GM19240 (cell line): ENCODE results near the gene NDEL1.
"Not testable (repeated sequence)": the region's sequence is repeated elsewhere in the genome, so short reads cannot be mapped to it uniquely, and the experiment has no call there.

Source experiments
- DNase-seq: peaks from one replicate; pipeline ENCODE4 v3.0.0; 2011; ENCODE audit warnings: low spot score; ENCODE audit not compliant: insufficient read length

NDEL1 gene

GRCh38 chr17:8435245-8436168 is at the start of gene NDEL1:
Gene NDEL1 (plus strand): TSS chr17:8435884. CDS start chr17:8444272, 8,388 bp downstream.
- DNase-seq: peak; percentile 94

GRCh38 chr17:8386841-8387240 is 48.8 kb upstream of the NDEL1 start:
- no peak for DNase-seq

DNA sequence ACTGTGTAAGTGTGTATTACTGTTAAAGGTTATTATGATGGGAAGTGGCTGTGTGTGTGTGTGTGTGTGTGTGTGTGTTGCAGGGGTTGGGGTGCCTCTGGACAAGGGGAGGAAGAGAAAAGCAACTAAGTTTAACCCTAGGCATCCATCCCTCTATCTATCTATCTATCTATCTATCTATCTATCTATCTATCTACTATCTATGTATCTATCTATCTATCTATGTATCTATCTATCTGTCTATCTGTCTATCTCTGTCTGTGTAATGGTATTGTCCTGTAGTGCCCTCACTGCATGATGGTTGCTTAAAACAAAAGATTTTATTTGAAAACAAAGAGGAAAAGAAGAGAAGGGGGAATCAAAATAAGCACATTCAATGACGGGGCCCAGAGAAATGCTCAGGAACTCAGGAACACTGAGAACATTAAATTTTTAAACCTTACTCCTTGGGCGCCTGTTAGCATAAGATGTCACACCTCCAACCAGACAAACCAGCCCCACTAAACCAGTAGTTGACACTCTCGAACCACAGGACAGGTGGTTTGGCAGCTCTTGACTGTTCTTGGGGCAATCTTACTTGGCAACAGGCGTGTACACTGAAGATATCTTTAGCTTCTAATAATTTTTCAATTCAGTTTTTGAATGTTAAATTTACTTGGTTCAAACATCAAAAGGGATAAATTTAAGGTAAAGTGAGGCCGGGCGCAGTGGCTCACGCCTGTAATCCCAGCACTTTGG is 47.6 kb upstream of the NDEL1 start:
- DNase-seq: no peak

- DNase-seq: no peak
Observed at GRCh38 chr17:8391711-8392110, 44.0 kb upstream of the NDEL1 start.

- DNase-seq: no peak
Observed at GRCh38 chr17:8392274-8392673, 43.4 kb upstream of the NDEL1 start.

- DNase-seq: no peak
Observed at GRCh38 chr17:8392674-8393469, 42.8 kb upstream of the NDEL1 start.

DNA sequence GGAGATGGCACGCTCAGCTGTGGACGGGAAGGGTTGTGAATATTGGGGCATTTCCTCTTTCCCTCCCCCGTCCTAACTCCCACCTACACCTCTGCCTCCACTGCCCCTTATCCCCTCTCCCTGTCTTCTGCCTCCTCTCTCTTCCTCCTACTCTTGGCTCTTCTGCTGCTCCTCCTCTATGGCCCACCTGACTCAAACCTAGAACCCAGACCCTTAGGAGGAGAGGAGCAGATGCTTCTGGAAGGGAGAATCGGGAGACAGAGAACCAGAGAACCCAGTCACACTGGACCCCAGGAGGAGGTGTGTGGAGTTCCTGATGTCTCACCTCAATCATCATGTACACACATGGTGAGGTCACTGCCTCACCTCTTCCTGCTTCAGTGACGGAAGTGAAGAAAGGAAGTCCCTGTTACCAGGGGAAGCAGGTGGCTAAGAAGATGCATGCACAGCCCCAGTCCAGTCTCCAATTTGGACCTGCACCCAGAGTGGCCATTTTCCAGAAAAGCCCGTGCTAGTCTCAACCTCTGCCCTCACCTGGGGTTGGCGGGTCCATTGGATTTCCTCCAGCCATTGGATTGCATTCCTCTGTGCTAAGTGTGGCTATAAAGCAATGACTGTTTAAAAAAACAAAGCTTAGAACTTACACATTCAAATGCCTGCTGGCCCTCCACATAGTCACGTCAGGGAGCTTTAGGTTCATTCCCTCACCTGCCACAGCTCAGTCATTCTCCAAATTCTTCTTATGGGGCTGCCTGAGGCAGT is 42.0 kb upstream of the NDEL1 start:
- DNase-seq: no peak

GRCh38 chr17:8394497-8394896 is 41.2 kb upstream of the NDEL1 start:
- not testable (repeated sequence) for DNase-seq

DNA sequence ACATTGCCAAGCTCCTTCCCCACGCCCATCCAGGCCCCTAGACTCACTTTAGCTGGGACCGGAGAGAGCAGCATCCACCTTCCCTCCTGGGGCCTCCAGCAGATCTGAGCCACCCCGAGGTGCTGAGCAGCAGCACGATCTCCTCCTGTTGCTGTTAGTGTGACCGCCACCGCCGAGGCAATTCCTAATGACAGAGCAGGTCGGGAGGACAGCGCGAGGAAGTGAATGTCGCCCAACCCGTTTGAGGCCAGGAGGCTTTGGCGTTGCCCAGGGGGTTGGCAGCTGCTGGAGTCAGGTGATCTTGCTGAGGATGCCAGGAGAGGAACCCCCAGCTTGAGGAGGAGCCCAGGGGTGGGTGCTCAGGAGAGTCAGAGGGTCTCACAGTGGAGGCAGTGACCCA is 38.0 kb upstream of the NDEL1 start, which contains the start of gene RNF222:
TSS of gene RNF222 (minus strand) at position 192 of the 400 bp plus-strand sequence. CDS start 4,366 bp downstream, outside the sequence.
- no peak for DNase-seq

DNA sequence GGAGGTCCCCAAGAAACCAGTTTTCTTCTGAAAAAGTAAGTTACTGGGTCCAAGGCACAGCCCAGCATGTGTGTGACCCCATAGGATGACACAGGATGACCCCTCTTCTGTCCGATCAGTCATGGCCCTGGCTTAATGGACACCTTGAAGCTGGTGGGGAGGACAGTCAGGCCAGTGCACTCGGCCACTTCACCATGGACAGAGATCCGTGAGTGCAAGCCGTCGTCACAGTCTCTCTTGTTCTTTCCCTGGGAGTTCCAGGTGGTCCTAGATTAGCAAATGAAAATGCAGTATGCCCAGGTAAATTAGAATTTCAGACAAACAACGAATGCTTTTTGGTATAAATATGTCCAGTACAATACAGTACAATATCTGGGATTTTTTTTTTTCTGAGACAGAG is 36.7 kb upstream of the NDEL1 start:
- no peak for DNase-seq

DNA sequence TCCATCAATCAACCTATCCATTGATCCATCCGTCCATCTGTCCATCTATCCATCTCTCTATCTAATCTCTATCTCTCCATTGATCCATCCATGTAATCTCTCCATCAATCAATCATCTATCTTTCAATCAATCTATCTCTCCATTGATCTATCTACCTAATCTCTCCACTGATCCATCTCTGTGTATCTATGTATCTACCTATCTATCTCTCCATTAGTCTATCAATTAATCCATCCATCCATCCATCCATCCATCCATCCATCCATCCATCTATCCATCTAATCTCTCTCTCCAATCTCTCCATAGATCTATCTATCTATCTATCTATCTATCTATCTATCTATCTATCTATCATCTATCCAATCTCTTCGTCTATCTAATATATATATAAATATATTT is 34.6 kb upstream of the NDEL1 start:
- no peak for DNase-seq

DNA sequence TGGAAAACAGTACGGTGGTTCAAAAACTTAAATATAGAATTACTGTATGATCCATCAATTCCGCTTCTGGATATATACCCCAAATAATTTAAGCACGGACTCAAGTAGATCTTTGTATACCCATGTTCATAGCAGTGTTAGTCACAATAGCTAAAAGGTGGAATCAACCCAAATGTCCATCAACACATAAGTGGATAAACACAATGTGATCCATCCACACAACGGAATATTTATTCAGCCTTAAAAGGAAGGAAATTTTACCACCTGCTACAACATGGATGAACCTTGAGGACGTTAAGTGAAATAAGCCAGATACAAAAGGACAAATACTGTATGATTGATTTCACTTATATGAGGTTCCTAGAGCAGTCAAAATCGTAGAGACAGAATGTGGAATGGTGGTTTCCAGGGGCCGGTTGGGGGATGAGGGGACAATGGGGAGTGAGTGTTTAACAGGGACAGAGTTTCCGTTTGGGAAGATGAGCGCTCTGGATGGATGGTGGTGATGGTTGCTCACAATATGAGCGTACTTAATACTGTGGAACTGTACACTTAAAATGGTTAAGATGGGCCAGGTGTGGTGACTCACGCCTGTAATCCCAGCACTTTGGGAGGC is 32.7 kb upstream of the NDEL1 start:
- no peak for DNase-seq

GRCh38 chr17:8405499-8406016 is 30.1 kb upstream of the NDEL1 start:
- no peak for DNase-seq

DNA sequence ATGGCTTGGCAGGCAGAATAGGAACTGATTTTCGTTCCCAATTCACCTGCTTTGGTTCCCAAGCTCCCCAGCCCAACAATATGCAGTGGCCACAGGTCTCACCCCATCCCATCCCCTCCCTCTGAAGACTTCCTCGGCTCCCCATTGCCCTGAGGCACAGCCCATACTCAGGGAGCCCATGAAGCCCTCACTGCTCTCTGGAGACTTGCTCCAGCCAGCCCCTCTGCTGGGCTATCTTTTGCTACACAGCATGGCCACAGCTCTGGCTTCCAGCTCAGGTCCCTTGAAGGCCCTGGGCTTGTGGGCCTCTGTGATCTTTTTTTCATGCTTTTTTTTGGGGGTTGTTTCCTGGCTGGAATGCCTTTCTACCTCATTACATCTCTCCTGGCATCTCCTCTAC is 29.5 kb upstream of the NDEL1 start:
- DNase-seq: no peak

GRCh38 chr17:8408371-8408770 is 27.3 kb upstream of the NDEL1 start:
- DNase-seq: no peak

DNA sequence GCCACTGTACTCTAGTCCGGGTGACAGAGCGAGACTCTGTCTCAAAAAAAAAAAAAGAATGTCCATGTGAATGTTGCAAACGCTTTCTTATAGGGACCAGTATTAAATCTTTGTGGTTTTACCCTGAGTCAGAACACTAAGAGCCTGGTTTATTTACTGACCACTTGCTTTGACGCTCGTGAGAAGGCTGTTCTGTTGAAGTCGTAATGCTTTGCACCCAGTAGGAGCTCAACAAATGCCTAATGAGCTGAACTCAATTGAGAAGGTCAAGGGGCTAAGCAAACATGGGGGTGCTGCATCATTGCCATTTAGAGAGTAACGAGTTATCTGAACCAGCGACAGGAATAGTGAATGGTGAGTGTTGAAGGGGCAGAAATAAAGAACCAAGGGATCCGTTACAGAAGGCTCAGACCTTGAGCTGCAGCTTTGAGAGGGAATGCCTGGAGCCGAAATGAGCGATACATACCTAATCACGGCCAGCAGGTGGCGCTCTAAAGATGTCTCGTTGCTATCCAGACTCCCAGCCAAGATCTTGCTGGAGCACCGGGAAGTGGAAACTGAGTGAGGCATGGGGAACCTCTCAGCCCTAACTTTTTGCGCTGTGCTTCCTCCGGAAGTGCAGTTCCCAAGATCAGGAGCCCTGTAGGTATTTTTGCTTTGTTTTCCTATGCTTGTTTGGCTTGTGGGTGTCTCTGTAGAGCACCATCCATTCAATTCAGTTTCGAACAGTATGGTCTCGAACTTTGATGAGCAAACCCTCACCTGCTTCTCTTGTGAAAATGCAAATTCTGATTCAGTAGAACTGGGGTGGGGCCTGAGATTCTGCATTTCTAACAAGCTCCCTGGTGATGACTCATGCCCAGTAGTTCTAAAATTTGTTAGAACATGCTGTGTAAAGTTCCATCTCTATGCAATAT is 25.5 kb upstream of the NDEL1 start:
- DNase-seq: no peak

DNA sequence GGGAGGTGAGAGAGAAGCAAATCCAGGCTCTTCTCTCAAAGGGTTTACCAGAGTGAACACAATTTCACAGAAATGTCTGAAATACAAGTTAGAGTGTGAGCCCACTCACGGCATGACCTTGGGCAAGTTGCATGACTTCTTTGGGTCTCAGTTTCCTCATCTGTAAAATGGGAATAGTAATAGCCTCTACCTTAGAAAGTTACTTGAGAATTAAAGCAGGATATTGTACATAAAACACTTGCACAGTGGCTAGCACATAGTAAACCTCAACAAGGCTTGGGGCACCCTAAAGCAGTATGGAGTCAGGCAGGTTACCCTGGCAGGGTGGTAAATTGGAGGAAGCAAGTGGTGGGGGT is 24.8 kb upstream of the NDEL1 start:
- DNase-seq: no peak

DNA sequence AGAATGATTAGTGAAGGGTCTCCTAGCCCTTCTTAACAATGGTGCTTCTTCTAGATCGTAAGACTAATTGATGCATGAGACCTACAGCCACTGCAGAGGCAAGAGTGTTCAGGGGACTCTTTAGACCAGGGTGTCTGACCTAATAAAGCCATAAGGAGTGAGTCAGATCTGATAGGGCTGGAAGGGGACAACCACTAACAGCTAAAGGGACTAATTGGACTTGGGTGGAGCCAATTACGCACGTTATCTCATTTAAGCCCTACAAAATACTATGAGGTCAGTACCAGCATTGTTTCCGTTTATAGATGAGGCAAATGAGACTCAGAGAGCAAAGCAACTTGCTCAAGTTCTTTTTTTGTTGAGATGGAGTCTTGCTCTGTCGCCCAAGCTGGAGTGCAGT is 23.6 kb upstream of the NDEL1 start:
- DNase-seq: no peak

DNA sequence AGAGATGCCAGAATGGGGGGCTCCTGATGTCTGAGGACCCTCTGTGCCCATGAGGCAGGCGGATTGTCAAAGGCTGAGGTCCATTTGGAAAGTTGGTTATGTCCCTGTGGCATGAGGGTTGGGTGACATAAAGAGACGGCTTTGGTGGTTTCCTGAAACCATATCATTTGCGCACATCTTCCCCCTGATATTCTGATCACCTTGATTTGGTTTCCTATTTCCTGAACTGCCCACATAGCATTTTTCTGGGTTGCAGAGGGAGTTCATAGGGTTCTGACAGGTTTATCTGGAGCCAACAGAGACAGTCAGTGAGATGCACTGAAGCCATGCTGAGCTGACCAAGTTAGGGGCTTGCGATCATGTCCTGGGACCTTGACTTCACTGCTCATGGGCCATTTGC is 22.4 kb upstream of the NDEL1 start:
- no peak for DNase-seq
